ENCODE measurements around the gene RAB3B. TPM values are rescaled to one million over a fixed set of nuclear protein-coding genes. Genes with fewer than 3 reads are reported as not detected.

The RAB3B gene
- total RNA-seq, 1 donor from 2014 or later: 32.8 TPM

DNA sequence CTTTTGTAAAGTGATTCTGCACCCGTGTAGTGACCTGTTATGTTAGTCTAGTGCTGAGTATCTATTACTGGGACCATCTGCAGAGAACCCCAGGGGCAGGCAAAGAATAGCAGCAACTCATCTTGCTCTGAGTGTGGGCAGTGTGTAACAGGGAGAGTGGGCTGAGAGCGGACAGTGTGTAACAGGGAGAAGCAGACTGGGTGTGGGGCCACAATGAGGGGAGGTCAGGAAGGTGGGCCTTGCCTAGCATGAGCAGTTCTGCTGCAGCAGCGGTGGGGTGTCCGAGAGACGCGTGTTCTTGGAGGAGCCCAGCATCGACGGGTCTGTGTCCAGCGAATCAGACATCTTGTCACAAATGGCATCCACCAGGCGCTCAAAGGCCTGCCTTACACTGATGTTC lies 70.8 kb downstream of the RAB3B start:
- Mint-ChIP-seq H3K36me3 (ENCODE audit: low read depth) (peaks cover 3% of the 10 kb centered on the region), H3K4me3 (ENCODE audit: unreplicated experiment) (no peak overlapping the region), H3K27ac (ENCODE audit: unreplicated experiment) (no peak overlapping the region), H3K4me1 (ENCODE audit: low read depth) (peaks cover 4% of the 10 kb centered on the region), H3K9me3 (ENCODE audit: low read depth) (no peaks in the 10 kb centered on the region), H3K27me3 (ENCODE audit: low read depth) (no peaks in the 10 kb centered on the region)
- DNase-seq (ENCODE audit: low spot score): no peak
- TF ChIP-seq, protein P1, sequence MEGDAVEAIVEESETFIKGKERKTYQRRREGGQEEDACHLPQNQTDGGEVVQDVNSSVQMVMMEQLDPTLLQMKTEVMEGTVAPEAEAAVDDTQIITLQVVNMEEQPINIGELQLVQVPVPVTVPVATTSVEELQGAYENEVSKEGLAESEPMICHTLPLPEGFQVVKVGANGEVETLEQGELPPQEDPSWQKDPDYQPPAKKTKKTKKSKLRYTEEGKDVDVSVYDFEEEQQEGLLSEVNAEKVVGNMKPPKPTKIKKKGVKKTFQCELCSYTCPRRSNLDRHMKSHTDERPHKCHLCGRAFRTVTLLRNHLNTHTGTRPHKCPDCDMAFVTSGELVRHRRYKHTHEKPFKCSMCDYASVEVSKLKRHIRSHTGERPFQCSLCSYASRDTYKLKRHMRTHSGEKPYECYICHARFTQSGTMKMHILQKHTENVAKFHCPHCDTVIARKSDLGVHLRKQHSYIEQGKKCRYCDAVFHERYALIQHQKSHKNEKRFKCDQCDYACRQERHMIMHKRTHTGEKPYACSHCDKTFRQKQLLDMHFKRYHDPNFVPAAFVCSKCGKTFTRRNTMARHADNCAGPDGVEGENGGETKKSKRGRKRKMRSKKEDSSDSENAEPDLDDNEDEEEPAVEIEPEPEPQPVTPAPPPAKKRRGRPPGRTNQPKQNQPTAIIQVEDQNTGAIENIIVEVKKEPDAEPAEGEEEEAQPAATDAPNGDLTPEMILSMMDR (IDR thresholded peaks at IDR 0.05): no peak

GRCh38 chr1:51916587-51917405 lies 73.7 kb downstream of the RAB3B start:
- H3K9me3 Mint-ChIP-seq (ENCODE audit: low read depth): no peaks in the 10 kb centered on the region
- no peak overlapping the region for H3K27ac Mint-ChIP-seq (ENCODE audit: unreplicated experiment)
- peaks cover 4% of the 10 kb centered on the region for H3K4me1 Mint-ChIP-seq (ENCODE audit: low read depth)
- no peaks in the 10 kb centered on the region for H3K27me3 Mint-ChIP-seq (ENCODE audit: low read depth)
- no peak for DNase-seq (ENCODE audit: low spot score)
- TF ChIP-seq, protein P1 (IDR thresholded peaks at IDR 0.05): no peak
- no peak overlapping the region for H3K4me3 Mint-ChIP-seq (ENCODE audit: unreplicated experiment)
- peaks cover 3% of the 10 kb centered on the region for H3K36me3 Mint-ChIP-seq (ENCODE audit: low read depth)

GRCh38 chr1:51915951-51916350 lies 74.5 kb downstream of the RAB3B start:
- Mint-ChIP-seq H3K4me3 (ENCODE audit: unreplicated experiment) (no peak overlapping the region), H3K27ac (ENCODE audit: unreplicated experiment) (no peak overlapping the region), H3K9me3 (ENCODE audit: low read depth) (no peaks in the 10 kb centered on the region), H3K27me3 (ENCODE audit: low read depth) (no peaks in the 10 kb centered on the region), H3K36me3 (ENCODE audit: low read depth) (peaks cover 3% of the 10 kb centered on the region), H3K4me1 (ENCODE audit: low read depth) (peaks cover 4% of the 10 kb centered on the region)
- no peak for DNase-seq (ENCODE audit: low spot score)
- TF ChIP-seq, protein P1 (IDR thresholded peaks at IDR 0.05): no peak

GRCh38 chr1:51912881-51913280 lies 77.6 kb downstream of the RAB3B start:
- Mint-ChIP-seq H3K9me3 (ENCODE audit: low read depth) (no peaks in the 10 kb centered on the region), H3K4me1 (ENCODE audit: low read depth) (no peaks in the 10 kb centered on the region), H3K27ac (ENCODE audit: unreplicated experiment) (no peak overlapping the region), H3K27me3 (ENCODE audit: low read depth) (no peaks in the 10 kb centered on the region), H3K36me3 (ENCODE audit: low read depth) (no peaks in the 10 kb centered on the region), H3K4me3 (ENCODE audit: unreplicated experiment) (no peak overlapping the region)
- TF ChIP-seq, protein P1 (IDR thresholded peaks at IDR 0.05): no peak
- DNase-seq (ENCODE audit: low spot score): no peak

DNA sequence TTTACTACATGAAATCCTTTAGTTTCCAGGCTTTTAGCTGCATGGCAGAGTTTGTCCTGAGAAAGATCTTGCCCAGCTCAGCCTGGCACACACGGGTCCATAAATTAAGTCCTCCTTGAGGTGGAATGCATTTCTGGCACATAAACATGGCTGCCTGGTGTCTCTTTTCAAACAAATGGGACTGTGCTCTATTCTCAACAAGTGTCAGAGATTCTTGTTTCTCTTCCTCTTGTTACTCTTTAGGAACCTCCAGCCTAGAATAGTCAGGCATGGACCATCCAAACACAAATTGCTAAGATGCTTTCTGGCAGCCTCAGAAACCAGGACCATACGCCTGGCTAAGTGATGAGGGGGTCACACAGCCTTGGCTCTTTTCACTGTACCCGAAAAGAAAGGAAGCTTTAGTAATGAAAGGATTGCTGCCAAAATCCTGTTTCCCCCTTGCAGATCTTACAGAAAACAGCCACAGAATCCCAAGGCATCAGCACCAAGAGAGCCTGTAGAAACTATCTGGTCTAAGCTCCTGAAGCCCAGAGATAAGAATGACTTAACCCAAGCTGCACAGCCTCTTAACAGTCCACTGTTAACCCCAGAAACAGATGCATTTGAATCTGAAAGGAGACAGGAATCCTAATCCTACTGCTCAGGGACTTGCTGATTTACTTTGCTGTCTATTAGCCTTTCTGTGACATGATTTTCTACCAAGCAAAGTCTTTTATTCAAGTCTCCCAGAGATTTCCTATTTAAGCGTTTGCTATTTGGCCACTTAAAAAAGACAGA lies 80.1 kb downstream of the RAB3B start:
- H3K4me3 Mint-ChIP-seq (ENCODE audit: unreplicated experiment): no peak overlapping the region
- no peak for DNase-seq (ENCODE audit: low spot score)
- no peak overlapping the region for H3K27ac Mint-ChIP-seq (ENCODE audit: unreplicated experiment)
- TF ChIP-seq, protein P1 (IDR thresholded peaks at IDR 0.05): no peak
- H3K4me1 Mint-ChIP-seq (ENCODE audit: low read depth): peaks cover 16% of the 10 kb centered on the region
- H3K36me3 Mint-ChIP-seq (ENCODE audit: low read depth): no peaks in the 10 kb centered on the region
- peaks cover 5% of the 10 kb centered on the region for H3K9me3 Mint-ChIP-seq (ENCODE audit: low read depth)
- H3K27me3 Mint-ChIP-seq (ENCODE audit: low read depth): no peaks in the 10 kb centered on the region

All from chondrocyte (in vitro differentiated cells).